WTC11 (cell line): Measurements from ENCODE around the gene ARHGDIG. TPM values are rescaled to one million over a fixed set of nuclear protein-coding genes. Genes with fewer than 3 reads are reported as not detected.

Source experiments
- ATAC-seq: fragments of 200-7000 bp; cut with Tn5 transposase; 2 replicates; pipeline ENCODE4 v1.10.0; 2021; ENCODE audit warnings: mild to moderate bottlenecking, moderate library complexity
- CTCF ChIA-PET: fragments of 300-600 bp; sonication (Branson Sonifier 250); formaldehyde crosslinking; loops from one replicate; lab custom pipeline; 2021; ENCODE audit warnings: antibody characterized with exemption; lab: Charles Lee
- POLR2A ChIA-PET: fragments of 350-600 bp; sonication (Branson Sonifier 250); formaldehyde crosslinking; loops from one replicate; lab custom pipeline; 2021; ENCODE audit warnings: antibody characterized with exemption; lab: Charles Lee
- DNase-seq: peaks from one replicate; pipeline ENCODE4 v3.0.0; 2021; ENCODE audit warnings: low spot score
- H3K27ac Mint-ChIP-seq: 2 replicates; pipeline ENCODE4 v1.8.0; 2021; ENCODE audit warnings: mixed read lengths
- H3K27me3 Mint-ChIP-seq: 2 replicates; pipeline ENCODE4 v1.8.0; 2021; ENCODE audit warnings: low read depth, mild to moderate bottlenecking, moderate library complexity, mixed read lengths
- H3K36me3 Mint-ChIP-seq: 2 replicates; pipeline ENCODE4 v1.8.0; 2021; ENCODE audit warnings: mixed read lengths
- H3K4me1 Mint-ChIP-seq: 2 replicates; pipeline ENCODE4 v1.8.0; 2022; ENCODE audit warnings: mixed read lengths
- H3K4me3 Mint-ChIP-seq: 2 replicates; pipeline ENCODE4 v1.8.0; 2021; ENCODE audit warnings: mild to moderate bottlenecking, moderate library complexity, mixed read lengths
- H3K9me3 Mint-ChIP-seq: 2 replicates; pipeline ENCODE4 v1.8.0; 2021; ENCODE audit warnings: mixed read lengths
- ARID4B ChIP-seq: sonication (generic); formaldehyde crosslinking; IDR thresholded peaks from 2 replicates; pipeline ENCODE4 v1.8.0; 2023; ENCODE audit warnings: missing genetic modification reagents, mild to moderate bottlenecking, borderline replicate concordance
- ATF6 ChIP-seq: sonication (generic); formaldehyde crosslinking; IDR thresholded peaks from 2 replicates; pipeline ENCODE4 v1.8.1; 2023; ENCODE audit warnings: mild to moderate bottlenecking, missing genetic modification reagents
- CREM ChIP-seq: sonication (generic); formaldehyde crosslinking; IDR thresholded peaks from 2 replicates; pipeline ENCODE4 v1.8.1; 2022; ENCODE audit warnings: mild to moderate bottlenecking, missing genetic modification reagents, moderate library complexity
- E2F1 ChIP-seq: sonication (generic); formaldehyde crosslinking; IDR thresholded peaks from 2 replicates; pipeline ENCODE4 v1.8.0; 2022; ENCODE audit warnings: mild to moderate bottlenecking, missing genetic modification reagents
- E2F4 ChIP-seq: sonication (generic); formaldehyde crosslinking; IDR thresholded peaks from 2 replicates; pipeline ENCODE4 v1.8.1; 2022; ENCODE audit warnings: low read depth, mild to moderate bottlenecking, moderate library complexity, missing genetic modification reagents, borderline replicate concordance
- FOXP4 ChIP-seq: sonication (generic); formaldehyde crosslinking; IDR thresholded peaks from 2 replicates; pipeline ENCODE4 v1.8.0; 2022; ENCODE audit warnings: mild to moderate bottlenecking, missing genetic modification reagents
- JAZF1 ChIP-seq: fragments of 250-450 bp; sonication (Bioruptor Pico); IDR thresholded peaks from 2 replicates; pipeline ENCODE4 v1.9.0; 2021; ENCODE audit warnings: moderate library complexity, mild to moderate bottlenecking, inconsistent platforms
- PREB ChIP-seq: sonication (generic); formaldehyde crosslinking; IDR thresholded peaks from 2 replicates; pipeline ENCODE4 v1.8.1; 2022; ENCODE audit warnings: mild to moderate bottlenecking, missing genetic modification reagents, moderate library complexity, borderline replicate concordance
- RORB ChIP-seq: fragments of 250-450 bp; sonication (Bioruptor Pico); IDR thresholded peaks from 2 replicates; pipeline ENCODE4 v1.9.0; 2021; ENCODE audit warnings: mild to moderate bottlenecking
- SMAD4 ChIP-seq: sonication (generic); formaldehyde crosslinking; IDR thresholded peaks from 2 replicates; pipeline ENCODE4 v1.8.0; 2022; ENCODE audit warnings: mild to moderate bottlenecking, missing genetic modification reagents
- SOX15 ChIP-seq: fragments of 250-450 bp; sonication (Bioruptor Pico); IDR thresholded peaks from 2 replicates; pipeline ENCODE4 v1.9.0; 2021; ENCODE audit warnings: mild to moderate bottlenecking
- TCF7 ChIP-seq: sonication (generic); formaldehyde crosslinking; IDR thresholded peaks from 2 replicates; pipeline ENCODE4 v1.8.0; 2022; ENCODE audit warnings: mild to moderate bottlenecking, low read depth, missing genetic modification reagents, moderate library complexity
- TEAD4 ChIP-seq: sonication (generic); formaldehyde crosslinking; IDR thresholded peaks from 2 replicates; pipeline ENCODE4 v1.8.0; 2022; ENCODE audit warnings: mild to moderate bottlenecking, missing genetic modification reagents
- ZBTB21 ChIP-seq: sonication (generic); formaldehyde crosslinking; IDR thresholded peaks from 2 replicates; pipeline ENCODE4 v1.8.1; 2023; ENCODE audit warnings: mild to moderate bottlenecking, missing genetic modification reagents, borderline replicate concordance
- ZNF219 ChIP-seq: sonication (generic); formaldehyde crosslinking; IDR thresholded peaks from 2 replicates; pipeline ENCODE4 v1.8.0; 2023; ENCODE audit warnings: missing genetic modification reagents, mild to moderate bottlenecking, borderline replicate concordance
- ZNF425 ChIP-seq: fragments of 250-450 bp; sonication (Bioruptor Pico); conservative IDR thresholded peaks from 2 replicates; pipeline ENCODE4 v1.9.0; 2021; ENCODE audit warnings: mild to moderate bottlenecking
- total RNA-seq: library from RNA; stranded (reverse); gene quantifications from 3 replicates; pipeline ENCODE4 v1.2.3, GENCODE V29; 2021

Gene ARHGDIG
- total RNA-seq, 1 experiment from 2014 or later, result 4.0 TPM

- Mint-ChIP-seq H3K27ac (no peak overlapping the region), H3K27me3 (peaks cover 33% of the 10 kb centered on the region), H3K4me1 (no peaks in the 10 kb centered on the region), H3K4me3 (no peak overlapping the region), H3K36me3 (no peaks in the 10 kb centered on the region), H3K9me3 (no peaks in the 10 kb centered on the region)
- ATAC-seq (no peak), DNase-seq (no peak)
- TF ChIP-seq ARID4B (CRISPR knock-in tag) (no peak), SMAD4 (CRISPR knock-in tag) (no peak), JAZF1 (CRISPR knock-in tag) (no peak), SOX15 (CRISPR knock-in tag) (no peak), ATF6 (no peak), PREB (CRISPR knock-in tag) (no peak), ZNF219 (CRISPR knock-in tag) (no peak), CREM (CRISPR knock-in tag) (no peak), E2F1 (CRISPR knock-in tag) (no peak), RORB (CRISPR knock-in tag) (no peak), TEAD4 (CRISPR knock-in tag) (no peak), TCF7 (CRISPR knock-in tag) (no peak)
- ChIA-PET POLR2A (interaction anchor here (0.6 kb wide), 1 partner anchor 40 kb away, joined by 3 read pairs; no protein-coding TSS in a partner anchor), CTCF (no interaction called here)
Measured at GRCh38 chr16:273547-274421, 6.6 kb upstream of the ARHGDIG start.

GRCh38 chr16:275041-275641 lies 5.2 kb upstream of the ARHGDIG start:
- H3K4me3 Mint-ChIP-seq, result peak overlapping the region; percentile 63
- POLR2A ChIA-PET, result no interaction called here
- CTCF ChIA-PET, result interaction anchor here (0.6 kb wide), 1 partner anchor 116 kb away, joined by 4 read pairs; no protein-coding TSS in a partner anchor
- no peaks in the 10 kb centered on the region for H3K9me3 Mint-ChIP-seq
- H3K36me3 Mint-ChIP-seq, result no peaks in the 10 kb centered on the region
- peak; percentile 63 for ATAC-seq
- peak; percentile 54 for DNase-seq
- H3K27ac Mint-ChIP-seq, result no peak overlapping the region
- H3K4me1 Mint-ChIP-seq, result no peaks in the 10 kb centered on the region; the same call in 1 of the 2 replicates
- H3K27me3 Mint-ChIP-seq, result peaks cover 42% of the 10 kb centered on the region
- TF ChIP-seq E2F4 (CRISPR knock-in tag) (0 out of 2 replicates have a peak, but pooled peaks have one; percentile 39), PREB (CRISPR knock-in tag) (no peak), ZBTB21 (CRISPR knock-in tag) (0 out of 2 replicates have a peak, but pooled peaks have one; percentile 26), ZNF425 (CRISPR knock-in tag) (no peak), SMAD4 (CRISPR knock-in tag) (no peak), FOXP4 (CRISPR knock-in tag) (no peak)
